Left renal cortex interstitium (tissue), 4 donors: ENCODE measurements around the gene KDM1B. TPM values are rescaled to one million over a fixed set of nuclear protein-coding genes. Genes with fewer than 3 reads are reported as not detected.
A peak's percentile ranks its signal among the peaks of the same experiment; 100 is the strongest.
"Not testable (repeated sequence)": the region's sequence is repeated elsewhere in the genome, so short reads cannot be mapped to it uniquely, and the experiment has no call there.

ENCODE experiments used
- DNase-seq, 4 donors: peaks; one replicate each; pipeline ENCODE4 v3.0.0-alpha.2; 2013; ENCODE audit warnings: low read depth in 4 of 4, low spot score in 2 of 4, missing footprints in 1 of 4
- polyA plus RNA-seq, 4 donors: library from polyadenylated mRNA; unstranded; fragments of 120-200 nt; gene quantifications; one replicate each; pipeline ENCODE4 v1.2.1, GENCODE V29; 2013; ENCODE audit not compliant: insufficient read length in 4 of 4

KDM1B gene
- polyA plus RNA-seq, 4 donors = 18.4 to 20.6 (median 19.3) TPM

- no peak for DNase-seq
These were observed 6.8 kb upstream of the KDM1B start for GRCh38 chr6:18148304-18149025.

- not testable (repeated sequence) for DNase-seq
These were observed 3.8 kb upstream of the KDM1B start for GRCh38 chr6:18151391-18151790.

GRCh38 chr6:18151801-18152200 is 3.4 kb upstream of the KDM1B start:
- DNase-seq = no peak

GRCh38 chr6:18153311-18153703 is 1.9 kb upstream of the KDM1B start:
- DNase-seq = no peak

- DNase-seq = peak in 1 of 4 donors; percentile 66
These were observed 594 bp upstream of the KDM1B start, which contains the start of gene TPMT for GRCh38 chr6:18154507-18155149. TSS of gene TPMT (minus strand) at chr6:18155077. CDS start at chr6:18149127, 5,950 bp downstream.

- DNase-seq = peak in 2 of 4 donors; percentile 37 to 39
These were observed 721 bp downstream of the KDM1B start for GRCh38 chr6:18155864-18156421.

GRCh38 chr6:18160911-18161310 is 5.7 kb downstream of the KDM1B start:
- no peak for DNase-seq

GRCh38 chr6:18161431-18161830 is 6.2 kb downstream of the KDM1B start:
- DNase-seq = no peak

GRCh38 chr6:18162401-18162800 is 7.2 kb downstream of the KDM1B start:
- no peak for DNase-seq

- DNase-seq = no peak
These were observed 10.5 kb downstream of the KDM1B start for GRCh38 chr6:18165751-18166150.

- no peak for DNase-seq
These were observed 11.3 kb downstream of the KDM1B start for GRCh38 chr6:18166312-18167036.

- no peak for DNase-seq
These were observed 13.0 kb downstream of the KDM1B start for GRCh38 chr6:18168264-18168663.

GRCh38 chr6:18171871-18172270 is 16.6 kb downstream of the KDM1B start:
- no peak for DNase-seq

GRCh38 chr6:18176198-18176597 is 21.0 kb downstream of the KDM1B start:
- DNase-seq = not testable (repeated sequence)

GRCh38 chr6:18177286-18177965 is 22.2 kb downstream of the KDM1B start:
- DNase-seq = no peak

GRCh38 chr6:18178960-18179615 is 23.9 kb downstream of the KDM1B start:
- no peak for DNase-seq

GRCh38 chr6:18179770-18180356 is 24.6 kb downstream of the KDM1B start:
- no peak for DNase-seq

- DNase-seq = no peak
These were observed 27.3 kb downstream of the KDM1B start for GRCh38 chr6:18182568-18182967.

GRCh38 chr6:18183766-18184165 is 28.5 kb downstream of the KDM1B start:
- DNase-seq = peak in 2 of 4 donors; percentile 7 to 39

GRCh38 chr6:18185624-18186023 is 30.4 kb downstream of the KDM1B start:
- DNase-seq = no peak
